Regular cardiac myocyte (primary cell): ENCODE results near the gene CEP131. TPM values are rescaled to one million over a fixed set of nuclear protein-coding genes. Genes with fewer than 3 reads are reported as not detected.

Source experiments
- total RNA-seq: library from RNA; depleted of rRNA; stranded (reverse); fragments of >200 nt; gene quantifications from 2 replicates; pipeline ENCODE4 v1.2.3, GENCODE V29; 2014

CEP131 gene
- total RNA-seq = 11.6 and 17.8 TPM in 2 replicates

DNA sequence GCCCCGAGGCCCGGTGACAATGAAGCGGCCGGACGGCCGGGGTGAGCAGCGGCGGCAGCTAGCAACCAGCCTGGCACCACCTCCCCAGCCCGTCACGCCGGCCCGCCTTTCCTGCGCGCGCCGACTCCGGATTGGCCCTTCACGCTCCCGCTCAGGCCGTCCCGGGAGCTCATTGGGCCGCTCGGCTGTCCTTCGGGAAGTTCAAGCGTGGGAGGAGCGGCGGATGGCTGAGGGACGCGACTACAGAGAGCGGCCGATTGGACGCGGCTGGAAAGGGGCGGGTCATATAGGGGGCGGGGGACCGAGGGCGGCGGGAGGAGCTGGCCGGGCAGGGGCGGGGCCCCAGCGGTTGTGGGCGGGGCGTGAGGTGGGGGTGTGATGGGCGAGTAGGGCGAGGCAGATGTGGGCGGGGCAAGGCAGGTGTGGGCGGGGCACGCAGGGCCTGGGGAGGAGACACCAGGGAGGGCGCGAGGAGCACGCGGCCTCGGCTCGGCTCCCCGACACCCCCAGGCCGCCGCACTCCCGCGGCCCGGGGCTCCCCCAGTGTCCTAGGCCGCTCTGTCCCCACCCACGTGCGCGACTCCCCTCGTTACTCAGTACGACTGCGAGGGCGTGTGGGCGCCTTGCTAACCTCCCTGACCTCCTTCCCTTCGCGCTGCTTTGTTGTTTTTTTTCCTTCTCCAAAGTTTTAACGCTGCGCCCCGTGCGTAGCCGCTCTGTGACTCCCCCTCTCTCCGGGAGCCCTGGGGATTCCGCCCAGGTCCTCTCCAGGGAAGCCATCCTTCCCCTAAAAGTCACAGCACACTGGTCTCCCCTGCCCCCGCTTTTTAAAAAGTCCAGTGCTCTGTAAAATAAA is at the start of gene CEP131:
Gene CEP131, minus strand, starts transcription at position 60 of the 856 bp plus-strand sequence. CDS start 2,909 bp downstream, outside the sequence.

DNA sequence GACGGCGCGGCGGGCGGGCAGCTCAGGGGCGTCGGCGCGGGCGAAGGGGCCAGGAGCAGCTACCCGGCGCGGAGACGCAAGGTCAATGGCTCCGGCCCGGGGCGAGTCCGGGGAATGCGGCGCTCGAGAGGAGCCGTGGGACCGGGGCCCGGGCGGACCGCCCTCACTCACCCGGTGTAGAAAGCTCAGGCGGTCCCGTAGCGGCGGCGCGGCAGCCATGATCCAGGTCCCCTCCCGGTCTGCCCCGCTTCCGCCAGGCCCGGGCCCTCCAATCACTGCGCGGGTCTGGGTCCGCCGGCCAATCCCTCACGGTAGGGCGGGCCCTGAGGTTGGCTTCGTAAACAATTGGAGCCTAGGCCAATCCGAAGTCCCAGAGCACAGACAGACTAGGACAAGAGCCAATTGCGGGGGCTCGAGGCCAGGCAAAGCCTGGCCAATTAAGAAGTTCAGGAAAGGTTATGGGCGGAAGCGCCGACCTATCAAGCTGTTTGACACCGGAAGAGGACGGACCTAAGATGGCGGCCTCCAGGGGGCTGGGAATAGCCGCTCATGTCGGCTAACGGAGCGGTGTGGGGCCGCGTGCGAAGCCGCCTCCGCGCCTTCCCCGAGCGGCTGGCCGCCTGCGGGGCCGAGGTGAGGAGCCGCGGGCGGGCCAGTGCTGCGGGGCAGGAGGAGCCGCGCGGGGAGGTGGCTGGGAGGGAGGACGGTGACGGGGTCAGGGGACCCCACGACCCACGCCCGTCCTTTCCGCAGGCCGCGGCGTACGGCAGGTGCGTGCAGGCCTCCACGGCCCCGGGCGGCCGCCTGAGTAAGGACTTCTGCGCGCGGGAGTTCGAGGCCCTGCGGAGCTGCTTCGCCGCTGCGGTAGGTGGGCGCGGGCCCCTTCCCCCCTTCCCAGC is 16.3 kb upstream of the CEP131 start, which contains the start of the genes NDUFAF8 and TEPSIN:
Gene NDUFAF8, plus strand, starts transcription at position 504 of the 899 bp plus-strand sequence. Its CDS starts 46 bp downstream, at position 550.
Gene TEPSIN, minus strand, starts transcription at position 241 of the 899 bp plus-strand sequence. Its CDS starts 22 bp downstream, at position 219.

DNA sequence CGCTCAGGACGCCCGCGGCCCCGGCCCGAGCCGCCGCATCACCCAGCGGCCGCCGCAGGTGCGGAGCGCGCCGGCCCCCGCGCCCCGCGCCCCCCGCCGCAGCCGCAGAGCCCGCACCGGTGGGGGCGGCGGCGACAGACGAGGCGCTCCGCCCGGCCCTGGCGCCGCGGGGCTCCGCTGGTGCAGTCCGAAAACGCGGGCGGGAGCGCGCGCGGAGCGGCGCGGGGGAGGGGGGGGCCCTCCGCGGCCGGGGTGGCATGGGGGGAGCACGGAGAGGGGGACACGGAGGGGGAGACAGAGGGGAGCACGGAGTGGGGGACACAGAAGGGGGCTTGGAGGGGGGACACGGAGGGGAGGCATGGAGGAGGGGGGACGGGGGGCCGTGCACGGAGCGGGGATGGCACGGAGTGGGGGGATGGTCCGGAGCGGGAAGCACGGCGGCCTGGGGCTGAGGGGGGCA is 56.7 kb downstream of the CEP131 start, which contains the start of gene AATK:
Gene AATK, minus strand, starts transcription at position 189 of the 460 bp plus-strand sequence. CDS start 229 bp downstream, outside the sequence.

DNA sequence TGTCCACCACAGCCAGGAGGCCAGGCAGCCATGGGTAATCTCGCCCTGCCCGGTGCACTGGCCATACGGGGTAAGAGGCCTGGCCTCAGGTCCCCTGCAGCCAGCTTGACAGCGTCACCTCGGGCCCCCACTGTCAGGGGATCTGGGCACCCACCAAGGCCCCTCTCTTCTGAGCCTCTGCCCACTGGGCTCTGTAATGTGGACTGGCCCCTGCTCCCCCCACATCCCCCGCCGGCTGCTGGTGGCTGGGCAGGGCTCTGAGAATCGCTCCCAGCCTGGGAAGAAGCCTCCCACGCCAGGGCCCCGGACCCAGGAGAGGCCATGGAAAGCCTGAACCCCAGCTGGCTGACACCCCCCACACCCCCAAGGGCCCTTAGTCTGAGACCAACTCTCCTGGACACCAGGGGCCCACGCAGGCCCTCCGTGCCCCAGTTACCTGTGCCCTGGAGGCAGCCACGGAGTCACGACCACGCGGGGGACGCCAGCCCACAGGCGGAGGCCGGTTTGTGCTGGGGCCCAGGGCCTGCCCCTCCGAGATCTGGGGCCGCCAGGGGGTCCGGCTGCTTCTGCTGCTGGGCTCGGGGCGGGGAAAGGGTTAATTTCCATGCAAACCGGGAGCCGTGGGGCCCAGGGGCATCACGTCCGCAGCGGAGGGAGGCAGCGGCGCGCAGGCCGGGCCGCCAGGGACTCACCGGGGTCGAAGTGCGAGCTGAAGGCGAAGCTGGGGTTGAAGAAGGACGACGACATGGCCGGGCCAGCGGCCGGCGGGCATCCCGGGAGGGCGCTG is 57.3 kb downstream of the CEP131 start, which contains the start of gene PVALEF:
Gene PVALEF, plus strand, starts transcription at position 262 of the 787 bp plus-strand sequence. CDS start 15,720 bp downstream, outside the sequence.

Other genes starting within 250 kb of the CEP131 start
- 7.3 and 15.9 TPM in 2 replicates for gene CHMP6, start 231.1 kb downstream of the CEP131 start, total RNA-seq
- 6.8 and 12.8 TPM in 2 replicates for gene BAIAP2, start 187.8 kb downstream of the CEP131 start, total RNA-seq
- not detected in 2 replicates for gene PVALEF, start 57.5 kb downstream of the CEP131 start, total RNA-seq
- gene AATK, start 56.7 kb downstream of the CEP131 start, total RNA-seq = 0.19 and 0.56 TPM in 2 replicates
- 8.8 and 12.4 TPM in 2 replicates for gene TEPSIN, start 16.1 kb upstream of the CEP131 start, total RNA-seq
- 36.9 and 39.7 TPM in 2 replicates for gene NDUFAF8, start 16.4 kb upstream of the CEP131 start, total RNA-seq
- gene SLC38A10, start 72.3 kb upstream of the CEP131 start, total RNA-seq = 76.1 and 127 TPM in 2 replicates
- gene BAHCC1, start 172.5 kb upstream of the CEP131 start, total RNA-seq = 3.5 and 4.2 TPM in 2 replicates